PC-9 (cell line): Measurements from ENCODE around the gene CARNS1. TPM values are rescaled to one million over a fixed set of nuclear protein-coding genes. Genes with fewer than 3 reads are reported as not detected.
A peak's percentile ranks its signal among the peaks of the same experiment; 100 is the strongest.

ENCODE experiments used
- BruUV-seq: library from RNA; stranded (reverse); fragments of 400-500 nt; replicated peaks from 2 replicates; lab custom pipeline; 2021; lab: Mats Ljungman, UMichigan
- CTCF ChIA-PET: fragments of 300-600 bp; sonication (Branson Sonifier 250); formaldehyde crosslinking; loops from one replicate; lab custom pipeline; 2022; ENCODE audit warnings: antibody characterized with exemption; lab: Charles Lee
- POLR2A ChIA-PET: fragments of 300-600 bp; sonication (Branson Sonifier 250); formaldehyde crosslinking; loops from one replicate; lab custom pipeline; 2022; ENCODE audit warnings: antibody characterized with exemption; ENCODE audit not compliant: unreplicated experiment; lab: Charles Lee
- DNase-seq, 2 experiments: peaks; one replicate each; pipeline versions ENCODE4 v3.0.0 to v3.0.0-alpha.2; 2015 to 2022; ENCODE audit warnings: mixed read lengths in 1 of 2
- H2AFZ ChIP-seq: fragments of 200-600 bp; sonication (generic); 2 replicates; pipeline ENCODE4 v1.8.1; 2017; ENCODE audit warnings: antibody characterized with exemption
- H3F3A ChIP-seq: fragments of 200-600 bp; sonication (generic); 2 replicates; pipeline ENCODE4 v1.8.1; 2017; ENCODE audit warnings: antibody characterized with exemption, mild to moderate bottlenecking, low read depth; ENCODE audit not compliant: insufficient read depth
- H3K27ac ChIP-seq: fragments of 200-600 bp; sonication (generic); 2 replicates; pipeline ENCODE4 v1.6.1; 2016; ENCODE audit warnings: mixed run types
- H3K27me3 ChIP-seq: fragments of 200-600 bp; sonication (generic); 2 replicates; pipeline ENCODE4 v1.6.1; 2016; ENCODE audit warnings: low read depth, mixed run types; ENCODE audit not compliant: insufficient read depth
- H3K36me3 ChIP-seq: fragments of 200-600 bp; sonication (generic); 2 replicates; pipeline ENCODE4 v1.6.1; 2016; ENCODE audit warnings: low read depth, mixed run types
- H3K4me1 ChIP-seq: fragments of 200-600 bp; sonication (generic); replicated peaks from 2 replicates; pipeline ENCODE4 v1.6.1; 2016; ENCODE audit warnings: mixed run types; ENCODE audit not compliant: insufficient read depth
- H3K4me2 ChIP-seq: fragments of 200-600 bp; sonication (generic); 2 replicates; pipeline ENCODE4 v1.6.1; 2017; ENCODE audit warnings: mixed run types
- H3K4me3 ChIP-seq: fragments of 200-600 bp; sonication (generic); 2 replicates; pipeline ENCODE4 v1.6.1; 2016; ENCODE audit warnings: mixed run types
- H3K79me2 ChIP-seq: fragments of 200-600 bp; sonication (generic); 2 replicates; pipeline ENCODE4 v1.6.1; 2017; ENCODE audit warnings: low read depth, mixed run types
- H3K9me2 ChIP-seq: fragments of 200-600 bp; sonication (generic); 2 replicates; pipeline ENCODE4 v1.8.1; 2017; ENCODE audit warnings: mild to moderate bottlenecking; ENCODE audit not compliant: insufficient read depth
- H3K9me3 ChIP-seq: fragments of 200-600 bp; sonication (generic); 2 replicates; pipeline ENCODE4 v1.8.1; 2016; ENCODE audit warnings: low read depth; ENCODE audit not compliant: insufficient read depth
- H4K20me1 ChIP-seq: fragments of 200-600 bp; sonication (generic); 2 replicates; pipeline ENCODE4 v1.8.1; 2017; ENCODE audit not compliant: insufficient read depth
- EZH2 ChIP-seq: fragments of 200-600 bp; sonication (generic); IDR thresholded peaks from 2 replicates; pipeline ENCODE4 v1.8.0; 2017; ENCODE audit warnings: antibody characterized with exemption, low read depth
- intact Hi-C: fragments of 100-400 bp; cut with micrococcal nuclease; formaldehyde crosslinking; loops from one replicate; pipeline ENCODE4 v1.10.0; 2022; ENCODE audit not compliant: unreplicated experiment
- total RNA-seq: library from RNA; stranded (reverse); gene quantifications from 2 replicates; pipeline ENCODE4 v1.2.3, GENCODE V29; 2021
- TF ChIP-seq, protein P1 (sequence below): fragments of 200-600 bp; sonication (generic); conservative IDR thresholded peaks from 2 replicates; pipeline ENCODE4 v1.6.1; 2017; ENCODE audit warnings: mixed run types, antibody characterized with exemption, mild to moderate bottlenecking, moderate library complexity

CARNS1 gene
- total RNA-seq, 1 experiment from 2014 or later = 0.15 TPM

- peak overlapping the region; percentile 69 for H3K4me3 ChIP-seq
- no peaks in the 10 kb centered on the region for H3K36me3 ChIP-seq
- no peaks in the 10 kb centered on the region for H3K9me3 ChIP-seq
- peaks cover 17% of the 10 kb centered on the region for H3K4me1 ChIP-seq
- H3K79me2 ChIP-seq = no peaks in the 10 kb centered on the region
- H3F3A ChIP-seq = peaks cover 22% of the 10 kb centered on the region; the same call in 1 of the 2 replicates
- no peak for TF ChIP-seq EZH2
- TF ChIP-seq, protein P1, sequence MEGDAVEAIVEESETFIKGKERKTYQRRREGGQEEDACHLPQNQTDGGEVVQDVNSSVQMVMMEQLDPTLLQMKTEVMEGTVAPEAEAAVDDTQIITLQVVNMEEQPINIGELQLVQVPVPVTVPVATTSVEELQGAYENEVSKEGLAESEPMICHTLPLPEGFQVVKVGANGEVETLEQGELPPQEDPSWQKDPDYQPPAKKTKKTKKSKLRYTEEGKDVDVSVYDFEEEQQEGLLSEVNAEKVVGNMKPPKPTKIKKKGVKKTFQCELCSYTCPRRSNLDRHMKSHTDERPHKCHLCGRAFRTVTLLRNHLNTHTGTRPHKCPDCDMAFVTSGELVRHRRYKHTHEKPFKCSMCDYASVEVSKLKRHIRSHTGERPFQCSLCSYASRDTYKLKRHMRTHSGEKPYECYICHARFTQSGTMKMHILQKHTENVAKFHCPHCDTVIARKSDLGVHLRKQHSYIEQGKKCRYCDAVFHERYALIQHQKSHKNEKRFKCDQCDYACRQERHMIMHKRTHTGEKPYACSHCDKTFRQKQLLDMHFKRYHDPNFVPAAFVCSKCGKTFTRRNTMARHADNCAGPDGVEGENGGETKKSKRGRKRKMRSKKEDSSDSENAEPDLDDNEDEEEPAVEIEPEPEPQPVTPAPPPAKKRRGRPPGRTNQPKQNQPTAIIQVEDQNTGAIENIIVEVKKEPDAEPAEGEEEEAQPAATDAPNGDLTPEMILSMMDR = no peak
- no peaks in the 10 kb centered on the region for H3K27me3 ChIP-seq
- intact Hi-C loops = no loop called here
- H3K27ac ChIP-seq = no peak overlapping the region
- BruUV-seq = TSS peak; percentile 22
- ChIA-PET POLR2A (interaction anchor here (0.5 to 0.7 kb wide), 4 partner anchors 8 to 470 kb away, joined by 3 to 4 read pairs (median 4); no protein-coding TSS in a partner anchor), CTCF (interaction anchor here (0.6 to 2.1 kb wide), 2 partner anchors 18 to 365 kb away, joined by 3 to 10 read pairs; partner anchors contain the start of gene PPP1CA)
- no peaks in the 10 kb centered on the region for H4K20me1 ChIP-seq
- H3K4me2 ChIP-seq = peak overlapping the region; percentile 93
- H3K9me2 ChIP-seq = no peaks in the 10 kb centered on the region
- H2AFZ ChIP-seq = peak overlapping the region; percentile 63; the same call in 1 of the 2 replicates
- no peak for DNase-seq
Observed at GRCh38 chr11:67420147-67420645, 4.7 kb downstream of the CARNS1 start.

- Histone ChIP-seq H4K20me1 (no peaks in the 10 kb centered on the region), H3K27ac (no peak overlapping the region), H3K4me1 (peaks cover 17% of the 10 kb centered on the region), H3K4me2 (peak overlapping the region; percentile 93), H2AFZ (peak overlapping the region; percentile 79), H3K9me2 (no peaks in the 10 kb centered on the region), H3K27me3 (no peaks in the 10 kb centered on the region), H3K4me3 (peak overlapping the region; percentile 69), H3K36me3 (no peaks in the 10 kb centered on the region), H3K79me2 (no peaks in the 10 kb centered on the region), H3K9me3 (no peaks in the 10 kb centered on the region), H3F3A (peaks cover 29% of the 10 kb centered on the region; the same call in 1 of the 2 replicates)
- ChIA-PET CTCF (interaction anchor here (0.6 to 2.1 kb wide), 4 partner anchors 19 to 366 kb away, joined by 3 to 10 read pairs (median 4); partner anchors contain the start of gene PPP1CA), POLR2A (interaction anchor here (0.5 to 0.7 kb wide), 7 partner anchors 9 to 773 kb away, joined by 3 to 4 read pairs (median 3); no protein-coding TSS in a partner anchor)
- intact Hi-C loops = loop anchor here (1.0 kb wide), 1 partner anchor 85 kb away; no protein-coding TSS in a partner anchor
- peak; percentile 83 to 100 for DNase-seq
- TF ChIP-seq, protein P1 = no peak
- TF ChIP-seq EZH2 = no peak
- no TSS peak for BruUV-seq
Observed at GRCh38 chr11:67420646-67421429, 5.4 kb downstream of the CARNS1 start.

DNA sequence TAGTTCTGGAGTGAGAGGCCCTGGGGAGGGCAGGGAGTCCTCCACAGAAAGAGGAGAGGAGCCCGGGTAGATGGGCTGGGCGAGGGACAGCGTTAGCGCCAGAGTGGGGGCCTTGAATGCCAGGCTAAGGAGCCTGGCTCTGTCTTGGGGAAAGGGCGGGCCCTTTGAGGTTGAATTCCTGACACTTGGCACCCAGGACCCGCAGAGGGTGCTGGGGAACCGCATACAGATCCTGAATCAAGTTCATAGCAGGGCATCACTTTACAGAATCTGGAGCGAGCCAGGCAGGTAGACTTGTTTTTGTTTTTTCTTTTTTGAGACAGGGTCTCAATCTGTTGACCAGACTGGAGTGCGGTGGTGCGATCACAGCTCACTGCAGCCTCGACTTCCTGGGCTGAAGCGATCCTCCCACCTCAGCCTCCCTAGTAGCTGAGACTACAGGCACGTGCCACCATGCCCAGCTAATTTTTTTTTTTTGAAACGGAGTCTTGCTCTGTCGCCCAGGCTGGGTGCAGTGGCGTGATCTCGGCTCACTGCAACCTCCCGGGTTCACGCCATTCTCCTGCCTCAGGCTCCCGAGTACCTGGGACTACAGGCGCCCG is 6.1 kb downstream of the CARNS1 start:
- DNase-seq = no peak
- peaks cover 29% of the 10 kb centered on the region; the same call in 1 of the 2 replicates for H3F3A ChIP-seq
- no peak for TF ChIP-seq EZH2
- TF ChIP-seq, protein P1 = no peak
- H3K79me2 ChIP-seq = no peaks in the 10 kb centered on the region
- ChIA-PET CTCF (interaction anchor here (0.6 to 2.1 kb wide), 2 partner anchors 20 to 34 kb away, joined by 3 to 10 read pairs; partner anchors contain the start of gene PPP1CA), POLR2A (interaction anchor here (0.6 to 0.7 kb wide), 3 partner anchors 44 to 773 kb away, joined by 3 to 4 read pairs (median 3); no protein-coding TSS in a partner anchor)
- H3K4me2 ChIP-seq = peak overlapping the region; percentile 85
- intact Hi-C loops = loop anchor here (1.0 kb wide), 1 partner anchor 85 kb away; no protein-coding TSS in a partner anchor
- peak overlapping the region; percentile 69 for H3K4me3 ChIP-seq
- H4K20me1 ChIP-seq = no peaks in the 10 kb centered on the region
- H3K27me3 ChIP-seq = no peaks in the 10 kb centered on the region
- peaks cover 17% of the 10 kb centered on the region for H3K4me1 ChIP-seq
- no peak overlapping the region for H3K27ac ChIP-seq
- H3K9me3 ChIP-seq = no peaks in the 10 kb centered on the region
- TSS peak; percentile 87 for BruUV-seq
- no peaks in the 10 kb centered on the region for H3K36me3 ChIP-seq
- H2AFZ ChIP-seq = peak overlapping the region; percentile 79
- no peaks in the 10 kb centered on the region for H3K9me2 ChIP-seq
